GM12874 (cell line): ENCODE measurements around the gene RASAL3.

ENCODE experiments used
- CTCF ChIP-seq: IDR thresholded peaks from 2 replicates; pipeline ENCODE4 v1.5.1; 2011; ENCODE audit warnings: low read depth, mild to moderate bottlenecking, control low read depth, low read length, moderate library complexity; ENCODE audit not compliant: insufficient read depth

The RASAL3 gene

GRCh38 chr19:15421721-15422260, 42.6 kb downstream of the RASAL3 start:
- TF ChIP-seq CTCF: no peak

GRCh38 chr19:15421136-15421695, 43.1 kb downstream of the RASAL3 start:
- TF ChIP-seq CTCF: no peak

- TF ChIP-seq CTCF: no peak
These were observed 44.8 kb downstream of the RASAL3 start for GRCh38 chr19:15419413-15420025.

- peak; percentile 82 for TF ChIP-seq CTCF
These were observed 45.5 kb downstream of the RASAL3 start, which contains the start of gene AKAP8L for GRCh38 chr19:15418579-15419412. Gene AKAP8L (minus strand): TSS chr19:15418988. CDS start chr19:15418923, 65 bp downstream.

- TF ChIP-seq CTCF: no peak
These were observed 46.1 kb downstream of the RASAL3 start for GRCh38 chr19:15418231-15418578.

GRCh38 chr19:15417699-15418098, 46.6 kb downstream of the RASAL3 start:
- TF ChIP-seq CTCF: no peak

GRCh38 chr19:15412832-15413231, 51.5 kb downstream of the RASAL3 start:
- TF ChIP-seq CTCF: no peak
